Measurements from ENCODE around the gene MORN2. TPM values are rescaled to one million over a fixed set of nuclear protein-coding genes. Genes with fewer than 3 reads are reported as not detected.

The MORN2 gene
- total and polyA plus RNA-seq, 12 donors: 17.0 to 74.1 (median 26.5) TPM

DNA sequence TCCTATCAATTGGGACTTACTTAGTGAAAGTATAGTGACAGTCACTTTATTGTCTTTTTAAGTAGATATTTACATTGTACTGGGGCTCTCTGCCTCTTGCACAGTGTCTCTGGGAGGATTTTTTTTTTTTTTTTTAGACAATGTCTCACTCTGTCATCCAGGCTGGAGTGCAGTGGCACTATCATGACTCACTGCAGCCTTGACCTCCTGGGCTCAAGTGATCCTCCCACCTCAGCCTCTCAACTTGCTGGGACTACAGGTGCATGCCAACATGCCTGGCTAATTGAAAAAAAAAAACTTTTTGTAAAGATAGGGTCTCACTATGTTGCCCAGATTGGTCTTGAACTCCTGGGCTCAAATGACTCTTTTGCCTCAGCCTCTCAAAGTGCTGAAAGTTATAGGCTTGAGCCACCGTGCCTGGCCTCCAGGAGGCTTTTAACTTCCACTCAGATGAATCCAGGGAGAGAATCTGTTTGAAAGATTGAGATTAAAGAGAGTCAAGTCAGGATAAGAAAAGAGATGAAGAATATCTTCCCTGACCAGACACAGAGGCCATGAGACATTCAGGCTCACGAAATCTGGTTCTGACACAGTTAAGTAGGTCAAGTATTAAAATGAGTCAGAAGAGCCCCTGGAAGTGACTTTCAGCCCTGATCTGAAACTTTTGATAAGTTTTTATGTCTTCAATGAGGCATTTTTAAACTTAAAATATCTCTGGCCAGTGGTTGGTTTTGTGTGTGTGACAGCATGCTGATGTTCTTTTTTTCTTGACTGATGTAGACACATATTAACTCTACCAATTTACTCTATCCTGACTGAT is 32.2 kb downstream of the MORN2 start:
- Histone ChIP-seq H3K4me1 (replicated peaks in 1 of 2) (peaks cover 15 to 24% of the 10 kb centered on the region in 2 donors), H3K4me3 (no peak overlapping the region), H3K36me3 (replicated peaks in 1 of 2) (no peaks in the 10 kb centered on the region), H3K27me3 (no peaks in the 10 kb centered on the region), H3K9me3 (replicated peaks in 1 of 3) (no peaks in the 10 kb centered on the region), H3K27ac (peak overlapping the region; percentile 33 to 73 (median 56))
- 26 to 57% (median 41%) methylated on average over 2 of the region's 2 CpGs for WGBS, 4 donors
- intact Hi-C loops (cut with DNase I): no loop called here
- DNase-seq: peak; percentile 45 to 72 (median 65)
- TF ChIP-seq, protein P1, sequence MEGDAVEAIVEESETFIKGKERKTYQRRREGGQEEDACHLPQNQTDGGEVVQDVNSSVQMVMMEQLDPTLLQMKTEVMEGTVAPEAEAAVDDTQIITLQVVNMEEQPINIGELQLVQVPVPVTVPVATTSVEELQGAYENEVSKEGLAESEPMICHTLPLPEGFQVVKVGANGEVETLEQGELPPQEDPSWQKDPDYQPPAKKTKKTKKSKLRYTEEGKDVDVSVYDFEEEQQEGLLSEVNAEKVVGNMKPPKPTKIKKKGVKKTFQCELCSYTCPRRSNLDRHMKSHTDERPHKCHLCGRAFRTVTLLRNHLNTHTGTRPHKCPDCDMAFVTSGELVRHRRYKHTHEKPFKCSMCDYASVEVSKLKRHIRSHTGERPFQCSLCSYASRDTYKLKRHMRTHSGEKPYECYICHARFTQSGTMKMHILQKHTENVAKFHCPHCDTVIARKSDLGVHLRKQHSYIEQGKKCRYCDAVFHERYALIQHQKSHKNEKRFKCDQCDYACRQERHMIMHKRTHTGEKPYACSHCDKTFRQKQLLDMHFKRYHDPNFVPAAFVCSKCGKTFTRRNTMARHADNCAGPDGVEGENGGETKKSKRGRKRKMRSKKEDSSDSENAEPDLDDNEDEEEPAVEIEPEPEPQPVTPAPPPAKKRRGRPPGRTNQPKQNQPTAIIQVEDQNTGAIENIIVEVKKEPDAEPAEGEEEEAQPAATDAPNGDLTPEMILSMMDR (IDR thresholded peaks at IDR 0.05): no peak
- no peak for TF ChIP-seq POLR2A (IDR thresholded peaks at IDR 0.05)

DNA sequence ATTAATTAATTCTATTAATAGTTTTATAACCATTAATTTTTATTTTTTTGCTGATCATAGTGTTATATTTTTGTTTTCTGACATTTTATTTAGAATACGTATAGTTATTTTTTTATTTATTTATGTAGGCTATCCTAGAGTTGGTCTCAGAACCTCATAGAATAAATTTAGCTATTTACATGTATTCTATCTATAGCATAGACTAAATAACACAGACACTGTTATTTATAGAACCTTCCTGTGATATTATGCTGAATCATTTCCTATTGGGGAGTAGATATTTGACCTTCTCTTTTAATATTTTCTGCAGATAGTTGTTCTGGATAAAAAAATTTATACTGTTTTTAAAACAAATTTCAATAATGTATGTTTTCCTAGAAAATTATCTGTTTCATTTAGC is 34.1 kb downstream of the MORN2 start:
- DNase-seq: no peak
- WGBS, 4 donors: 80 to 97% (median 89%) methylated on average over 1 of the region's 1 CpG
- no peak overlapping the region for H3K4me3 ChIP-seq
- TF ChIP-seq, protein P1 (IDR thresholded peaks at IDR 0.05): no peak
- TF ChIP-seq POLR2A (IDR thresholded peaks at IDR 0.05): no peak
- intact Hi-C loops (cut with DNase I): no loop called here
- no peaks in the 10 kb centered on the region for H3K36me3 ChIP-seq (replicated peaks in 1 of 2)
- H3K9me3 ChIP-seq (replicated peaks in 1 of 3): no peaks in the 10 kb centered on the region
- H3K4me1 ChIP-seq (replicated peaks in 1 of 2): peaks cover 15 to 27% of the 10 kb centered on the region in 2 donors
- H3K27me3 ChIP-seq: no peaks in the 10 kb centered on the region
- no peak overlapping the region for H3K27ac ChIP-seq

DNA sequence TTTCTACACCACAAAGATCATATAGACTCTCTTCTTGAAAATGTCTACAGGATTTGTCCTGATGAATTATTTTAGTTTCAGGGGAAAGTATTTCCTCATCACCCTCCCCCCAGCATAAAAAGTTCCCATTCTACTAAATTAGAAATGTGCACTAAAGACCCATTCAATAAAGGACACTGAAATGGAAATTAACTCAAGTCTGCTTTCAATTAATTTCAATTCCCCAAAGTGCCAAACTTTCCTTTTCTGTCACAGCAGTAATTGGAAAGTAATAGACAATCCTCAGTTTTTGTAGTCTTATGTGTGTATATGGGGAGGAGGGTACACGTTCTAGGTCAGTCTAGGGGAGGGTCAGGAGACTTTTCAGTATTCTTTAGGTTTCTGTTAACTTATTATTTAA is 35.4 kb downstream of the MORN2 start:
- H3K9me3 ChIP-seq (replicated peaks in 1 of 3): no peaks in the 10 kb centered on the region
- H3K4me1 ChIP-seq (replicated peaks in 1 of 2): peaks cover 15 to 27% of the 10 kb centered on the region in 2 donors
- H3K27me3 ChIP-seq: no peaks in the 10 kb centered on the region
- TF ChIP-seq POLR2A (IDR thresholded peaks at IDR 0.05): no peak
- TF ChIP-seq, protein P1 (IDR thresholded peaks at IDR 0.05): no peak
- H3K27ac ChIP-seq: no peak overlapping the region
- intact Hi-C loops (cut with DNase I): no loop called here
- no peak for DNase-seq
- WGBS, 4 donors: 78 to 94% (median 87%) methylated on average over 1 of the region's 1 CpG
- no peaks in the 10 kb centered on the region for H3K36me3 ChIP-seq (replicated peaks in 1 of 2)
- no peak overlapping the region for H3K4me3 ChIP-seq

DNA sequence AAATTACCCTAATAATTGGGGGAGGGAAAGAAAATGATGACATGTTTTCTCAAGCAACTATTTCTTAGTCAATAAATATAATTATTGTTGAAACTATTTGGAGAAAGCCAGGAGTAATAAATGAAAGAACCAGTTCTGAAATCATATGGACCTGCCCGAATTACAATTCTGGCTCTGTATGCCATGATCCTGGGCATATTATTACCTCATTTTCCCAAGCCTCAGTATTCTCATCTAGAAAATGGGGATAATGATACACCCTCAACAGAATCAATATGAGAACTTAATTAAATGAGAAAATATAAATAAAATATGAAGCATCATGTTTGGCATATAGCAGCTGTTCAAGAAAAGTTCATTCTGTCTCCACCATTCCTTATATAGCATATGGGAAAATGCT is 36.8 kb downstream of the MORN2 start:
- peak overlapping the region in 3 of 5 donors; percentile 12 to 25 (median 15) for H3K27ac ChIP-seq
- intact Hi-C loops (cut with DNase I): no loop called here
- H3K36me3 ChIP-seq (replicated peaks in 1 of 2): no peaks in the 10 kb centered on the region
- H3K9me3 ChIP-seq (replicated peaks in 1 of 3): no peaks in the 10 kb centered on the region
- H3K4me1 ChIP-seq (replicated peaks in 1 of 2): peaks cover 12 to 24% of the 10 kb centered on the region in 2 donors
- H3K27me3 ChIP-seq: no peaks in the 10 kb centered on the region
- TF ChIP-seq, protein P1 (IDR thresholded peaks at IDR 0.05): no peak
- TF ChIP-seq POLR2A (IDR thresholded peaks at IDR 0.05): no peak
- 58 to 88% (median 75%) methylated on average over 1 of the region's 1 CpG for WGBS, 4 donors
- DNase-seq: no peak
- no peak overlapping the region for H3K4me3 ChIP-seq
